ENCODE data around the gene STK10. TPM values are rescaled to one million over a fixed set of nuclear protein-coding genes. Genes with fewer than 3 reads are reported as not detected.

STK10 gene
- total and polyA plus RNA-seq, 4 donors = 2.8 to 21.7 (median 7.7) TPM

DNA sequence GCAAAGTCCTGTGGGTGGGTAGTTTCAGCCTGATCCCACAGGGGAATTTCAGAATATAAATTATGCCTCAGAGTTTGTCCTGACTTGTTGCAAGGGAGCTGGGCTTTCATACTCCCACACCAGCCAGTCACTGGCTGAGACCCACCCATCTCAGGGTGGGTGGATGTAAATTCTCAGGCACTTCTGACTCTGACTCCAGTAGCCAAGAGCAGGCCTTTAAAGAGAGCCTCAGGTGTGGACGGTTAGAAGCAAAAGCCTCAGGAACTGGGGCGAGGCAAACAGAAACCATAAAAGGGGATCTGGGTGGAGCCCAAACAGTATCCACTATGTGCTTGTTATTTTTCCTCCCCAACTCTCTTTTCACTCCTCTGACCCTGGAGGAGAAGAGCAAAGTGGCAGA lies 153.0 kb downstream of the STK10 start:
- no peaks in the 10 kb centered on the region for H3K27me3 ChIP-seq (ENCODE audit: control insufficient read depth in 4 of 4, insufficient read depth in 4 of 4, low read length in 3 of 4)
- H3K27ac ChIP-seq (ENCODE audit: low read depth in 1 of 2, low read length in 2 of 2) = no peak overlapping the region
- H3K4me1 ChIP-seq (ENCODE audit: control insufficient read depth in 4 of 4, insufficient read depth in 4 of 4, low read length in 3 of 4) = peaks cover 0 to 2% (median 0%) of the 10 kb centered on the region in 4 donors
- WGBS = 55% methylated on average over 2 of the region's 2 CpGs
- no peaks in the 10 kb centered on the region for H3K36me3 ChIP-seq (ENCODE audit: control insufficient read depth in 4 of 4, insufficient read depth in 3 of 4, low read depth in 1 of 4, low read length in 3 of 4)
- TF ChIP-seq, protein P1, sequence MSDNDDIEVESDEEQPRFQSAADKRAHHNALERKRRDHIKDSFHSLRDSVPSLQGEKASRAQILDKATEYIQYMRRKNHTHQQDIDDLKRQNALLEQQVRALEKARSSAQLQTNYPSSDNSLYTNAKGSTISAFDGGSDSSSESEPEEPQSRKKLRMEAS (IDR thresholded peaks at IDR 0.05) = no peak
- no peak for TF ChIP-seq TAF1 (conservative IDR thresholded peaks at IDR 0.05)
- no peak for TF ChIP-seq HNF4A (conservative IDR thresholded peaks at IDR 0.05)
- TF ChIP-seq, protein P2, sequence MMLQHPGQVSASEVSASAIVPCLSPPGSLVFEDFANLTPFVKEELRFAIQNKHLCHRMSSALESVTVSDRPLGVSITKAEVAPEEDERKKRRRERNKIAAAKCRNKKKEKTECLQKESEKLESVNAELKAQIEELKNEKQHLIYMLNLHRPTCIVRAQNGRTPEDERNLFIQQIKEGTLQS (IDR thresholded peaks at IDR 0.05) = no peak
- TF ChIP-seq FOXA1 (IDR thresholded peaks at IDR 0.05) = no peak
- TF ChIP-seq SP1 (IDR thresholded peaks at IDR 0.05) = no peak
- TF ChIP-seq HNF4G (IDR thresholded peaks at IDR 0.05) = no peak
- TF ChIP-seq, protein P3, sequence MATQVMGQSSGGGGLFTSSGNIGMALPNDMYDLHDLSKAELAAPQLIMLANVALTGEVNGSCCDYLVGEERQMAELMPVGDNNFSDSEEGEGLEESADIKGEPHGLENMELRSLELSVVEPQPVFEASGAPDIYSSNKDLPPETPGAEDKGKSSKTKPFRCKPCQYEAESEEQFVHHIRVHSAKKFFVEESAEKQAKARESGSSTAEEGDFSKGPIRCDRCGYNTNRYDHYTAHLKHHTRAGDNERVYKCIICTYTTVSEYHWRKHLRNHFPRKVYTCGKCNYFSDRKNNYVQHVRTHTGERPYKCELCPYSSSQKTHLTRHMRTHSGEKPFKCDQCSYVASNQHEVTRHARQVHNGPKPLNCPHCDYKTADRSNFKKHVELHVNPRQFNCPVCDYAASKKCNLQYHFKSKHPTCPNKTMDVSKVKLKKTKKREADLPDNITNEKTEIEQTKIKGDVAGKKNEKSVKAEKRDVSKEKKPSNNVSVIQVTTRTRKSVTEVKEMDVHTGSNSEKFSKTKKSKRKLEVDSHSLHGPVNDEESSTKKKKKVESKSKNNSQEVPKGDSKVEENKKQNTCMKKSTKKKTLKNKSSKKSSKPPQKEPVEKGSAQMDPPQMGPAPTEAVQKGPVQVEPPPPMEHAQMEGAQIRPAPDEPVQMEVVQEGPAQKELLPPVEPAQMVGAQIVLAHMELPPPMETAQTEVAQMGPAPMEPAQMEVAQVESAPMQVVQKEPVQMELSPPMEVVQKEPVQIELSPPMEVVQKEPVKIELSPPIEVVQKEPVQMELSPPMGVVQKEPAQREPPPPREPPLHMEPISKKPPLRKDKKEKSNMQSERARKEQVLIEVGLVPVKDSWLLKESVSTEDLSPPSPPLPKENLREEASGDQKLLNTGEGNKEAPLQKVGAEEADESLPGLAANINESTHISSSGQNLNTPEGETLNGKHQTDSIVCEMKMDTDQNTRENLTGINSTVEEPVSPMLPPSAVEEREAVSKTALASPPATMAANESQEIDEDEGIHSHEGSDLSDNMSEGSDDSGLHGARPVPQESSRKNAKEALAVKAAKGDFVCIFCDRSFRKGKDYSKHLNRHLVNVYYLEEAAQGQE (IDR thresholded peaks at IDR 0.05) = no peak
- no peak for TF ChIP-seq YY1 (IDR thresholded peaks at IDR 0.05)
- TF ChIP-seq, protein P4, sequence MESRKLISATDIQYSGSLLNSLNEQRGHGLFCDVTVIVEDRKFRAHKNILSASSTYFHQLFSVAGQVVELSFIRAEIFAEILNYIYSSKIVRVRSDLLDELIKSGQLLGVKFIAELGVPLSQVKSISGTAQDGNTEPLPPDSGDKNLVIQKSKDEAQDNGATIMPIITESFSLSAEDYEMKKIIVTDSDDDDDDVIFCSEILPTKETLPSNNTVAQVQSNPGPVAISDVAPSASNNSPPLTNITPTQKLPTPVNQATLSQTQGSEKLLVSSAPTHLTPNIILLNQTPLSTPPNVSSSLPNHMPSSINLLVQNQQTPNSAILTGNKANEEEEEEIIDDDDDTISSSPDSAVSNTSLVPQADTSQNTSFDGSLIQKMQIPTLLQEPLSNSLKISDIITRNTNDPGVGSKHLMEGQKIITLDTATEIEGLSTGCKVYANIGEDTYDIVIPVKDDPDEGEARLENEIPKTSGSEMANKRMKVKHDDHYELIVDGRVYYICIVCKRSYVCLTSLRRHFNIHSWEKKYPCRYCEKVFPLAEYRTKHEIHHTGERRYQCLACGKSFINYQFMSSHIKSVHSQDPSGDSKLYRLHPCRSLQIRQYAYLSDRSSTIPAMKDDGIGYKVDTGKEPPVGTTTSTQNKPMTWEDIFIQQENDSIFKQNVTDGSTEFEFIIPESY (IDR thresholded peaks at IDR 0.05) = no peak
- TF ChIP-seq GABPA (IDR thresholded peaks at IDR 0.05 in 1 of 2, conservative IDR thresholded peaks at IDR 0.05 in 1 of 2) = no peak
- TF ChIP-seq EGR1 (IDR thresholded peaks at IDR 0.05; ENCODE audit: low read depth in 2 of 2) = no peak
- no peak for TF ChIP-seq NR2F2 (IDR thresholded peaks at IDR 0.05)
- TF ChIP-seq RAD21 (IDR thresholded peaks at IDR 0.05) = no peak
- H3K9me3 ChIP-seq (ENCODE audit: control insufficient read depth in 4 of 4, low read length in 3 of 4) = no peaks in the 10 kb centered on the region
- DNase-seq (ENCODE audit: low spot score) = no peak
- no peak overlapping the region for H3K9ac ChIP-seq (ENCODE audit: low read depth in 1 of 2, low read length in 2 of 2)
- no peak overlapping the region for H3K4me3 ChIP-seq (ENCODE audit: low read depth in 1 of 3, low read length in 3 of 3)

DNA sequence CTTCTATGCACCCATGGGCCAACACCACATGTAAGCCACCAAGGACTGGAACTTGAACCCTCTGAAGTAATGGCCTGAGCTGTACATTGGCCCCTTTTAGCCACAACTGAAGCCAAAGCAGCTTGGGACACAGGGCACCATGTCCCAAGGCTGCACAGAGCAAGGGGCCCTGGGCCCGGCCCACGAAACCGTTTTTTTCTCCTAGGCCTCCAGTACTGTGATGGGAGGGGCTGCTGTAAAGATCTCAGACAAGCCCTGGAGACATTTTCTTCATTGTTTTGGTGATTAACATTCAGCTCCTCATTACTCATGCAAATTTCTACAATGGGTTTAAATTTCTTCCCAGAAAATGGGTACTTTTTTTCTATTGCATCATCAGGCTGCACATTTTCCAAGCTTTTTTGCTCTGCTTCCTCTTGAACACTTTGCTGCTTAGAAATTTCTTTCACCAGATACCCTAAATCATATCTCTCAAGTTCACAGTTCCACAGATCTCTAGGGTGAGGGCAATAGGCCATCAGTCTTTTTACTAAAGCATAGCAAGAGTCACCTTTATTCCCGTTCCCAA lies 156.0 kb downstream of the STK10 start:
- peaks cover 0 to 7% (median 5%) of the 10 kb centered on the region in 4 donors for H3K4me1 ChIP-seq (ENCODE audit: control insufficient read depth in 4 of 4, insufficient read depth in 4 of 4, low read length in 3 of 4)
- H3K27me3 ChIP-seq (ENCODE audit: control insufficient read depth in 4 of 4, insufficient read depth in 4 of 4, low read length in 3 of 4) = no peaks in the 10 kb centered on the region
- no peak overlapping the region for H3K27ac ChIP-seq (ENCODE audit: low read depth in 1 of 2, low read length in 2 of 2)
- DNase-seq (ENCODE audit: low spot score) = no peak
- H3K9ac ChIP-seq (ENCODE audit: low read depth in 1 of 2, low read length in 2 of 2) = no peak overlapping the region
- H3K36me3 ChIP-seq (ENCODE audit: control insufficient read depth in 4 of 4, insufficient read depth in 3 of 4, low read depth in 1 of 4, low read length in 3 of 4) = no peaks in the 10 kb centered on the region
- H3K4me3 ChIP-seq (ENCODE audit: low read depth in 1 of 3, low read length in 3 of 3) = no peak overlapping the region
- no peaks in the 10 kb centered on the region for H3K9me3 ChIP-seq (ENCODE audit: control insufficient read depth in 4 of 4, low read length in 3 of 4)
- WGBS = 99% methylated on average over 4 of the region's 4 CpGs
- TF ChIP-seq, protein P2 (IDR thresholded peaks at IDR 0.05) = no peak
- TF ChIP-seq YY1 (IDR thresholded peaks at IDR 0.05) (no peak), FOXA2 (IDR thresholded peaks at IDR 0.05) (no peak), HNF4A (conservative IDR thresholded peaks at IDR 0.05) (no peak), EGR1 (IDR thresholded peaks at IDR 0.05; ENCODE audit: low read depth in 2 of 2) (no peak), NR2F2 (IDR thresholded peaks at IDR 0.05) (no peak), JUND (IDR thresholded peaks at IDR 0.05) (no peak), RAD21 (IDR thresholded peaks at IDR 0.05) (no peak), TAF1 (conservative IDR thresholded peaks at IDR 0.05) (no peak), HNF4G (IDR thresholded peaks at IDR 0.05) (no peak), GABPA (IDR thresholded peaks at IDR 0.05 in 1 of 2, conservative IDR thresholded peaks at IDR 0.05 in 1 of 2) (no peak)
